Skeletal muscle cell (primary cell): Measurements from ENCODE around the gene LRCH1.
A peak's percentile ranks its signal among the peaks of the same experiment; 100 is the strongest.
"Not testable (repeated sequence)": the region's sequence is repeated elsewhere in the genome, so short reads cannot be mapped to it uniquely, and the experiment has no call there.

Source experiments
- DNase-seq: peaks from one replicate; pipeline ENCODE4 v3.0.0-alpha.2; 2010; ENCODE audit warnings: low read depth
- H3K4me3 ChIP-seq: 2 replicates; pipeline ENCODE4 v1.5.1; 2011; ENCODE audit warnings: low read depth, mild to moderate bottlenecking, control low read depth, low read length, moderate library complexity

Gene LRCH1, protein sequence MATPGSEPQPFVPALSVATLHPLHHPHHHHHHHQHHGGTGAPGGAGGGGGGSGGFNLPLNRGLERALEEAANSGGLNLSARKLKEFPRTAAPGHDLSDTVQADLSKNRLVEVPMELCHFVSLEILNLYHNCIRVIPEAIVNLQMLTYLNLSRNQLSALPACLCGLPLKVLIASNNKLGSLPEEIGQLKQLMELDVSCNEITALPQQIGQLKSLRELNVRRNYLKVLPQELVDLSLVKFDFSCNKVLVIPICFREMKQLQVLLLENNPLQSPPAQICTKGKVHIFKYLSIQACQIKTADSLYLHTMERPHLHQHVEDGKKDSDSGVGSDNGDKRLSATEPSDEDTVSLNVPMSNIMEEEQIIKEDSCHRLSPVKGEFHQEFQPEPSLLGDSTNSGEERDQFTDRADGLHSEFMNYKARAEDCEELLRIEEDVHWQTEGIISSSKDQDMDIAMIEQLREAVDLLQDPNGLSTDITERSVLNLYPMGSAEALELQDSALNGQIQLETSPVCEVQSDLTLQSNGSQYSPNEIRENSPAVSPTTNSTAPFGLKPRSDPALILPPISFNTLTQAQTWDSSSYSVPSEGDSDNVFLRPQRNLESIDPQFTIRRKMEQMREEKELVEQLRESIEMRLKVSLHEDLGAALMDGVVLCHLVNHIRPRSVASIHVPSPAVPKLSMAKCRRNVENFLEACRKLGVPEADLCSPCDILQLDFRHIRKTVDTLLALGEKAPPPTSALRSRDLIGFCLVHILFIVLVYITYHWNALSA

DNA sequence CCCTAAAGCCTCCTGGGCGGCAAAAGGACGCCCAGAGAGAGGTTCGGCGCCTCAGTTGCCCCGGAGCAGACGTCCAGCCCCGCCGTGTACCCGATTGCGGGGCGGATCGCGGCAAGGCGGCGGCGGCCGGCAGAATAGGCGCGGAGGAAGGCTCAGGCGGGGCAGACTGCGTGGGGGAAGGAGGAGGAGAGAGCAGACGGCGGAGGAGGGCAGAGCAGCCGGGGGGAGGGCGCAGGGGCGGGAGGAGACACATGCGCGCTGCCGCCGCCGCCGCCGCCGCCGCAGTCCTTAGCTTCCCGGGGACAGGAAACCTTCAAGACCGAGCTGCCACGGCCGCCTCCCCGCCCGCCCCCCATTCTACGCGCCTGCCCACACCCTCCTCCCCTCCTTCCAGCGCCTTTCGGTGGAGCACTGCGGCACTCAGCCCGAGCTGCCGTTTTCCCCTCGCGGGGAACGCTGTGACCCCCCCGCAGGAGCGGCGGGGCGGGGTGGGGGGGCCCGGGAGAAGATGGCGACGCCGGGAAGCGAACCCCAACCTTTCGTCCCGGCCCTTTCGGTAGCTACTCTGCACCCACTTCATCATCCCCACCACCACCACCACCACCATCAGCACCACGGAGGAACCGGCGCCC lies at the start of gene LRCH1:
TSS of gene LRCH1 (plus strand) at position 282 of the 632 bp plus-strand sequence. CDS start at position 509, 227 bp downstream.
- DNase-seq, result peak; percentile 75
- H3K4me3 ChIP-seq, result peak within 1 kb of the TSS; percentile 95

DNA sequence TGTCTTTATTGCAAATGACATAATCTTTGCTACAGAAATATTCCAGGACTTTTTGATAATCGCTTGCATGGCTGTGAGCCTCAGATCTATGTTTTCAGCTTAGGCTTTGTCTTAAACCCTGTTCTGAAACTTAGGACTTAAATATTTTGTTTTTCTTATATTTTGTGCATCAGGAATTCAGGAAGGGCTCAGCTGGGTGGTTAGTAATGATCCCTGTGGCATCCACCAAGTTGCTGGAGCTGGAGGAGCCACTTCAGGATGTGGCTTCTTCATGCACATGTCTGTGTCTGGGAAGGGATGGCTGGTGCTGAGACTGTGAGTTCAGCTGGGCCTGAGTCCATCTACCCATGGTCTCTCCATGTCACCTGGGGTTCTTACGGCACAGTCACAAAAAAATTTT lies 48.9 kb upstream of the LRCH1 start:
- no peak for DNase-seq
- H3K4me3 ChIP-seq, result no peak overlapping the region

DNA sequence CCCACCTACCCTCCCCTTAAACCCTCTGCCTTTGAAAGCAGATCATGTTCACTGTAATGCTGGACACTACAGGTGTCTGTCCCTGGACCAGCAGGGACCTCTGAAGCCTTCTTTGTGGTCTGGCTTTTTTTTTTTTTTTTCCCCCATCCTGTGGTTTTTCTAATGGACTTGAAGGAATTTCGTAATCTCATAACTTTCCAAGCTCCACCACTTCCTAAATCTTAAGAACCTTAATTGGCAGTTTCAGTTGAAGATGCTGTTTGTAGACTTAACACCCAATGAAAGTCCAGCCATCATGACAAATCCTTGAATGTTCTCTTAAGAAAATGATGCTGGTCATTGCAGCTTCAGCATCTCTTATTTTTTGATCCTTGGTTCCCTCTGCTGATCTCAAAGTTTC lies 45.0 kb upstream of the LRCH1 start:
- no peak for DNase-seq
- H3K4me3 ChIP-seq, result no peak overlapping the region

DNA sequence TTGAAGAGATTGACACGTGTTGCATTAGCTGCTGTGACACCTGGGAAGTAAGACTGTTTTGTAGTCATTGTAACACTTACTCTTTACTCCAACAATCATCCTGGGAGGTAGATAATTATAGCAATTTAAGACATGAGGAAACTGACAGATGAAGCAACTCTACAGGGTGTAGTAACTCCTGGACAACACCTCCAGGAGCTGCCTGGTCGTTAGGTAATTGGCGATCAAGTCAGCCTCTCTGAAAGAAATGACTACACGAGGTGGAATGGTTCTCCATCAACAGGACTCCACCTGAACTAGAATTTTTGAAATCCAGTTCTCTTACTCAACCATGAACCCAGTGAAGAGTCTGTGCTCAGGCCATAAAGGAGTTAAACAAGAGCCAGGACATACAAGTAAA lies 43.0 kb upstream of the LRCH1 start:
- H3K4me3 ChIP-seq, result no peak overlapping the region

DNA sequence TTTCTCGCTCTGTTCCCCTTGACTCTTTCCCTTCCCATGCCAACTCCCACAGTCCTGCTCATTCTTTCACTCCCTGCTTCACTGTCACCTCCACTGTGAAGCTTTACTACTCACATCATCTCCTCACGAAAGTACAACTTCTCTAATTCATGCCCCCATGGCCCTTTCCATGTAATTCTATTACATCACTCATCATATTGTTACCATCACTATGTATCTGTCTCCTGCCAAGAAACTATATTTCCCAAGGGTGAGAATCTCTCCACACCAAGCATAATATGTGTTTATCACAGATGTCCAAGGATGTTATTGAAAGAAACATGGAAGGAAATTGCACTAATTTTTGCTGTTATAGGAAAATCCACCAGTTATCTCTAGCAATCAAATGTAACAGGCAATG lies 37.2 kb upstream of the LRCH1 start:
- H3K4me3 ChIP-seq, result no peak overlapping the region
- DNase-seq, result peak; percentile 68

More for the DNA sequence above, 43.0 kb upstream of the LRCH1 start:
- no peak for DNase-seq

DNA sequence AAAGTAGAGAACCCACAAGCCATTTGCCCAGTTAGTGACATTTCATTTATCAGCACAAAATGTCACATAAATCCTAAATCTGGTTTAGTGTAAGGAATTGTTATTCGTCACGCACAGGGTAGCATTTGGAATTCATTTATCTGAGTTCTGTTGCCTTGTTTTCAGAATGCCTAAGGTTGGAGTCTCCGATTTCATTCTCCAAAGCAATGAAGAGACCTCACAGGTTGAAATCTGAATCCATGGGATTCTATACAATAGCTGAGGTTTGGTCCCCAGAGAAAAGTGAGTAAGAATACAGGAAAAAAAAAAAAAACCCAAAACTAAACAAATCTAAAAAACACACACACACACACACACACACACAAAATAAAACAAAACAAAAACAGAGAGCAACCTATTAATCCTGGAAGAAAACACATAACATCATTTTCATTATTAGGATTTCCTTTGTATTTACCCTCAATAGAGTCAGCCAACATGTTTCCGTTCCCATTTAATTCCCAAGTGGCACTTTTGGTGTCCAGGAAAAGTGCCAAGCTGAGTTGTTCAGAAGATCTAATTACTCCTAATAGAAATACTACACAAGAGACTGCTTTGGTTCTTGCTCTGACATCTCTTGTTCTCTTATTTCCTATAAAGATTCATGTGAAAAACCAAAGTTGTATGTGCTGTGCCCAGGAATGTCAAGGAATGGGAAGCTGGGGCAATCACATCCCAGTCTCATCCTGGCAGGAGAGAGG lies 36.2 kb upstream of the LRCH1 start:
- no peak overlapping the region for H3K4me3 ChIP-seq
- DNase-seq, result peak; percentile 76

DNA sequence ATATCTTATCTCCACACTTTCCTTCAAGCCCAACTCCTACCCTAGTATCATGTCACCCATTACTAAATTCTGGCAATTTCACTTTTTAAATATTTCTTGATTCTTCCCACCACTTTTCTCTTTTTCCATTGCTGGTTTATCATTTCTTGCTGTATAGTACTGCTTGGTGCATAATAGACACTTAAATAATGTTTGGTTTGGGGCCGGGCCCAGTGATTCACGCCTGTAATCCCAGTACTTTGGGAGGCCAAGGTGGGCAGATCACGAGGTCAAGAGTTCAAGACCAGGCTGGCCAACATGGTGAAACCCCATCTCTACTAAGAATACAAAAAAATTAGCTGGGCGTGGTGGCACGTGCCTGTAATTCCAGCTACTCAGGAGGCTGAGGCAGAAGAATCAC lies 35.2 kb upstream of the LRCH1 start:
- not testable (repeated sequence) for DNase-seq, H3K4me3 ChIP-seq

DNA sequence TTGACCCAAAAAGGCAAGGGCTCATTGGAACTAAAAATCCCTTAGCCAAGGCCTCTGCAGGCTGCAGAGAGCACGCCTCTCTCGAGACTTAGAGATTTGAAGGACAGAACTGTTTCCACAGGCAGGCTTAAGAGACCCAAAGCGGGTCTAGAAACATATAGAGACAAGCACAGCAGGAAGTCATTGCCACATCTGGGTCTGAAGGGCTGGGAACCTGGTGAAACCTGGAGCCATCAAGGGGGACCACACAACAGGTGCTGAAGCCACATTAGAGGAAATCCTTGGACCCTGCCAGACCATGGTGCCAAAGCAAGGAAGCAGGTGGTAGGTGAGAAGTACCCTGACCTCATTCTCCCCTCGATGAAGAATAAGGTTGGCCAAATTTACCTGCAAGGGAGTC lies 33.8 kb upstream of the LRCH1 start:
- H3K4me3 ChIP-seq, result no peak overlapping the region
- no peak for DNase-seq

DNA sequence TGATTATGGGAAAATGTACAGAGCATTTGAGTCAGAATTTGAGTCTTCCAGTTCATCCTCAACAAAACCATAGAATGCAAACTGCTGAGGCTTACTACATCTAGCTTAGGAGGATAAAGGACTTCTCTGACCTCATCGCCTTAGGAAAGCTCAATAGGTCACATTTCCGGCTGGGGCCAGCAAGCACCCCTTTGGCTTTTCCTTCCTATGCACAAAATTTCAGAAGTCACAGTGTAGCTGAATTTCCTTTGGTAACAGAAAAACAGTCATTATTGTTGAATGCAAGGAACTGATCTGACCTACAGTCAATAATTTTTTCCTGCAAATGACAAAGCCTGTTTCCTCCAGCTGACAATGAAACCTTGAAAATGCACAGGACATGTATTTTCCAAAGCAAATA lies 32.8 kb upstream of the LRCH1 start:
- H3K4me3 ChIP-seq, result no peak overlapping the region
- DNase-seq, result no peak

DNA sequence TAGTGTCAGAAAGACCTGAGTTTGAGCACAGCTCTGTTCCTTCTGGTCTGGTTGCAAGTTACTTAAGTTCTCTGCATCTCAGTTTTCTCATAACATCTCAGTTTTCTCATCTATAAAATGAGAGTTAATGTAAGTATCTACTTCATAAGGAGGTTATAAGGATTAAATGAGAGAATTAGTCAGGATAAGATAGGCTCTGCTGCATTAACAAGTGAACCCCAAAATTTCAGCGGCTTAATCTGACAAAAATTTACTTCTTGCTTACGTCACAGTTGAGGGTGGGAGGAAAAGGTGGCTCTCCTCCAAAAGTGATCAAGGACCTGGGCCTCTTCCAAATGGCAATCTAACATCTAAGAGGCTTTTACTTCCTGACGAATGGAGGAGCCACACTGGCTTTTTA lies 31.5 kb upstream of the LRCH1 start:
- H3K4me3 ChIP-seq, result no peak overlapping the region
- DNase-seq, result no peak

DNA sequence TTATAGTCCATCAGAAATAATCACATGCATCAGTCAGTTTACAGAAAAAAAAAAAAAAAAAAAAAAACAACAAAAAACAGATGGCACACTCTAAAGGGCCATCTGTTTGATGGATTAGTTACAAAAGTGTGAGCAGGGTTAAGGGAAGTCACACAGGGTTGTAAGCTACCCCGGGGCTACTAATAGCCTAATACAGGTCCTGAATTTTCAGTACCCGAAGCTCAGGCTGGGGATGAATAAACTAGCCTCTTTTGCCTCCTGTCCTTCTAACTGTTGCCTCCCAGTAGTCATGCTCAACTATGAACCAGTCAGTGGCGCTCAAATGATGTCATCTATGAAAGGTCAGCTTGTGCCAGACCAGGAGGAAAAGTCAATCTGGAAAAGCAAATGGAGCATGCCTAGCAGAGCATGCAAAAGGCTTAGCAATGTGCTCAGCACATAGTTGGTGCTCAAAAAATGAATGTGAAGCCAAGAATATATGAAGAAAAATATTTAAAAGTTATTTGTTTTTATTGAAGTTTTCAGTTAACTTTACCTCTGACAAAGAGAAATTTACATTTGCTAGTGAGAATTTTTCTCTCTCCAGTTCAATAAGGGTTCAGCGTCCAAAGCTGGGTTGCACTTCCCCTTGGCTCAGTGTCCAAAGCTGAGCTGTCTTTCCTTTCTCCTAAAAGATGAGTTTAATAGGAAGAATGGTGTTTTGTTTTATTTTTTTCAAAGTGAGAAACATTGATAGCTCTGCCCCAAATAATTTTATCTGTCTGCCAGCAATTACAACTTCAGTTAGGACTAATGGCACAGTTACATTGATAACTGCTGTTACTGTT lies 30.8 kb upstream of the LRCH1 start:
- no peak overlapping the region for H3K4me3 ChIP-seq
- no peak for DNase-seq

DNA sequence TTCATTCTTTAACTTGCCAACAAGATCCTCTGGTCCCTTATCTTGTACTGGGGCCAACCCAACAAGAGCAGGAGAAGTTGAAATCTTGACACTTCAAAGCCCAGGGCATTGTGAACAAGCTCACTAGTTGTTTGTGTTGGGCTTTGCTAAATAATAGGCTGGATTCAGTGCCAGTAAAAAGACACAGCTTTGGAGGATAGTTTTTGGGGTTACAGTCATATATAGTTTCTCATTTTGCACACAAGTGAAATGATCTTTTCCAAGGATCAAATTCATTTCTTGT lies 30.3 kb upstream of the LRCH1 start:
- no peak for DNase-seq
- no peak overlapping the region for H3K4me3 ChIP-seq

DNA sequence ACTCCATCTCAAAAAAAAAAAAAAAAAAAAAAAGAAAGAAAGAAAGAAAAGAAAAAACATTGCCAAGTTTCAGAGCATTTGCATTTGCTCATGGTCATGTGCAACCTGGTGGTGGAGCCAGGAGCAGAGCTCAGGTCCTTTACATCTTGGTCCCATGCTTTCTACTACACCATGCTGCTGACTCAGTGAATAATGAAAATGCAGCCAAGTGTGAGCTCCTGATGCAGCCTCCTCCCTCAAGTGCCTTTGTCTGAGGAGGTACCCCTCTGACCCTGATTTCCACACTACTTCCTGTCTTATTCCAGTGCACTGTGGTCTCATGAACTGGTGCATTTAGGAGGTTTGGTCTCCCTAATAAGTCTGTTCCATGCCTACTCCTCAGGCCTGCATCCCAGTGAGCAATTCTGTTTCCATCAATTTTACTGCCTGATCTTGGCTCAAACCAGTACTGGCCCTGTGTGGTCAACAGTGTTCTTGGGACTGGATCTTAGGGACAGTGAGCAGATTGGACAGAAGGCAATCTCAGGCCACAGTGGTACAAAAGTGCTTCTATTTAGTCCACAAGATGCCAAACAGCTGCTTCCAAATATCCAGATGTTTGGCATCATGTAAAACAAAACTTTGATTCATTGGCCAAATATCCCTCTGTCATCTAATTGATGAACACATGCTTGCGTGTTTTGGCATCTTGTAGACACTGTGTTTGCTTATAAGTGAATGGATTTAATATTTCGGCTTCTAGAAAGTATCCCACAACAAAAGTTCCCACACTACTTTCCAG lies 28.8 kb upstream of the LRCH1 start:
- DNase-seq, result no peak
- H3K4me3 ChIP-seq, result no peak overlapping the region

DNA sequence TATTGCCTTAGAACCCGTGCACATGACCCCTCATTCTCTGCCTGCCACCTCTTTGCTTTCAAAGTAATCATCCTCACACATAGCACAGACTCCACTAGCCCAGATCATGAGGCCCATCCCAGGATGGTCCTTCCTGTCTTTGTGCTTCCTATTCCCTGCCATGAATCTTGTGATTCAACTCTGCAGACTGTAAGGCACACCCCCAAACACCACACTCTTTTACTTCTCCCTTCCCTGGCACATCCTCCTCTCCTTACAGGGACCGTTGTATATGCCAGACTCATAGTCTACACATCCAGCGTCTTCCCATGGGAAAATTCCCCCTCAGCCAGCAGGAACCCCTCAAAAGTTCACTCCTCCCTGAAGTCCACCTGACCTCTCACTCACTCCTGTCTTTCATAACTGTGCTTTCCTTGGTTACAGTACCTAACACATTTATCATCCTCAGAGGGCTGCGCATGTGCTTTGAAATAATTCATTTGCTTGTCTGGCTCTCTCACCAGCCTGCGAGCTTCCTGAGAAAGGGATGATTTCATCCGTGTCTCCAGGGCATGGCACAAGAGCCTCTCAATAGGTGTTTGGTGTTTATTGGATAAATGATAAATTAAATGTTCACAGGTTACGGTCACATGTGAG lies 26.8 kb upstream of the LRCH1 start:
- no peak for DNase-seq
- H3K4me3 ChIP-seq, result no peak overlapping the region

DNA sequence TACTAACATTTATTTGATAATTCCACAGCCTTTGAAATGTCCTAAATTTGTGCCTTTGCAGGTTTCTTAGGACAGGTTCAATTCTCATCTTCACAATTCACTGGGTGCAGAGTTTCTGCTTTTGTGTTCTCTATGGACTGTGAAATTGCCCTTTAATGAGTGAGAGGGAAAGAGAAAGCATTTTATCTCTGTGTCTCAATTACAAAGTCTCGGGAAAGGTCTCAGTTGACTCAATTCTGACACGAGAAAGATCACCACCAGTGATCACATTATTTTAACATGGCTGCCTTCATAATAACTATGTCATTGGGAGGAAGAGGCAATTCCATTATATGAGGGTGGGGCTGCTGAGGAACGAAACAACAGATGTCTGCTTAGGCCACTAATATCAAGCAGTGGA lies 26.2 kb upstream of the LRCH1 start:
- no peak for DNase-seq
- no peak overlapping the region for H3K4me3 ChIP-seq

DNA sequence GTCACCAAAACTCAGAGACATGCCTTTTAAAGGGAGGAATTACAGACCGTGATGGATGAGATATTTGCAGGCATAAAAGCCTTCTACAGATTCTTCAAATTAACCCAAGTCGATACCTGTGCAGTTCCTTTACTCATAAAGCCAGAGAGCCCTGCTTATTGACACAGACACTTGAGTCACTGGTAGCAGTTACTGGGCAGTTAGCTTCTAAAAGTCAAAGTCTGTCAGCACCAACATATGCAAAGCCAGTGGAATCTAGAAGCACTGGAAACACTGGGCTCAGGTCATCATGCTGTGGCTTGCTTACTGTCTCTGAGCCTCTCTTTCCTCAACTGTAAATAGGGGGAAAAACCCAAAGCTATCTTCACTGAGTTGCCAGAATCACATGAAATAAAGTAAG lies 25.7 kb upstream of the LRCH1 start:
- H3K4me3 ChIP-seq, result no peak overlapping the region
- DNase-seq, result no peak

DNA sequence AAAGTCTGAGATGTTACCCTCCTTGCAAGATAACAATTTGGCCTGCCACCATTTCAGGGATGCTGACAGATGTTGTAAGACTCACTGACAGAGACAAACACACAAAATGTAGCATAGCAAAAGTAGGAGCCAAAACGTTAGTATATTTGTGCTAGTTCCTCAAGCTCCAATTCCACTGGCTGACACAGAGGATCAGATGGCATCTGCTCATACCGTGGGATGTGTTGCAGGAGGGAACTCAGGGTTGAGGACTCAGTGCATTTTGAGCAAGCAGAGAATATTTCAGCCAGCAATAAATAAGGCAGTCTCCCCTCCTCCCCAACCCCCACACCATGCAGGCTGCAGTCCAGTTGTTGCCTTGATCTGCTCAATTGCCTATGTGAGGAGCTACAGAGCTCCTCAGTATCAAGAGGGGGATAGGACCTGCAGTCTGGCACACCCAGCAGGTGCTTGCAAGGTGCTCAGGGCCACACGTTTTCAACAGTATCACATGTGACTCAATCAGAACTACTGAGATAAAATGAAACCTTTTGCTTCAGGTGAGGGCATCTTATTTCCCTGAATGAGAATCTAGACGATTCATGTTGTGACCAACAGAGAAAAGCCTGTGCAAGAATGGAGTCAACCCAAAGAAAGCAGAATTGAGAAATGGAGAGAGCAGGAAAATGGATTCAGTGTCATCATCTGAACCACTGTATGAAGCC lies 23.6 kb upstream of the LRCH1 start:
- no peak for DNase-seq

More for the DNA sequence above, 23.6 kb upstream of the LRCH1 start:
- no peak overlapping the region for H3K4me3 ChIP-seq
